Left lobe of liver (tissue), 2 donors: ENCODE results near the gene DPH7. TPM values are rescaled to one million over a fixed set of nuclear protein-coding genes. Genes with fewer than 3 reads are reported as not detected.
"Not testable (repeated sequence)": the region's sequence is repeated elsewhere in the genome, so short reads cannot be mapped to it uniquely, and the experiment has no call there.

Source experiments
- ATAC-seq: fragments of 200-7000 bp; cut with Tn5 transposase; one replicate; pipeline ENCODE4 v1.9.1; 2020; ENCODE audit warnings: mild to moderate bottlenecking, moderate library complexity
- DNase-seq: peaks from one replicate; pipeline ENCODE4 v3.0.0-alpha.2; 2020; ENCODE audit warnings: low spot score
- total RNA-seq: library from RNA; stranded (reverse); gene quantifications from one replicate; pipeline ENCODE4 v1.2.1, GENCODE V29; 2021
- donor health status: DM: no; HTN: no; CAD: no; lungs with moderate emphysema.
- donor health status: DM: no; HTN: yes; CAD: no.

DPH7 gene
- total RNA-seq, 1 donor from 2014 or later: 14.4 TPM

DNA sequence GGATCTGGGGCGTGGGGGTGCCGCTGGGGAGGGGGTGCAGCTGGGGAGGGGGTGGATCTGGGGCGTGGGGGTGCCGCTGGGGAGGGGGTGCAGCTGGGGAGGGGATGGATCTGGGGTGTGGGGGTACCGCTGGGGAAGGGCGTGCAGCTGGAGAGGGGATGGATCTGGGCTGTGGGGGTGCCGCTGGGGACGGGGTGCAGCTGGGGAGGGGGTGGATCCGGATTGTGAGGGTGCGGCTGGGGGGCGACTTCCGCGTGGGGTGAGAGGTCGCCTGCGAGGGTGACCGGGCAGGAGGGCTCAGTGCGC, 27.8 kb downstream of the DPH7 start:
- not testable (repeated sequence) for ATAC-seq, DNase-seq

DNA sequence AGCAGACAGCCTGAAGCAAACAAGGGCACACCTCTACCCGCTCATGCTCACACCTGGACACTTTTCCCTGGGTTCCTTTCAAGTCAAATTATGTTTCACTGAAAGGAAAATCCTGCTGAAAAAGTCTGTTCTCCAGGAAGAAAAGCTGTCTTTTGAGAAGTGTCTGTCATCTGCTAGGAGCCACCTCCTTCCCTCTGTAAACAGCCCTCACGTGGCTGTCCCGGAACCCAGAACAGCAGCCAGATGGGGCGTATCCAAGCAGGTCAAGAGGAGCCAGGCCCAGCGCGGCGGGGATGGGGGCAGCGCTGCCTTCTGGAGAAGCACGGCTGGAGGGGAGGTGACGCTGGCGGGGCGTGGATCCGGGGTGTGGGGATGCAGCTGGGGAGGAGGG, 28.5 kb downstream of the DPH7 start, which contains the start of gene PNPLA7:
TSS of gene PNPLA7 (minus strand) at position 172 of the 391 bp plus-strand sequence. CDS start 205 bp downstream, outside the sequence.
- peak; percentile 74 for ATAC-seq
- peak; percentile 96 for DNase-seq

DNA sequence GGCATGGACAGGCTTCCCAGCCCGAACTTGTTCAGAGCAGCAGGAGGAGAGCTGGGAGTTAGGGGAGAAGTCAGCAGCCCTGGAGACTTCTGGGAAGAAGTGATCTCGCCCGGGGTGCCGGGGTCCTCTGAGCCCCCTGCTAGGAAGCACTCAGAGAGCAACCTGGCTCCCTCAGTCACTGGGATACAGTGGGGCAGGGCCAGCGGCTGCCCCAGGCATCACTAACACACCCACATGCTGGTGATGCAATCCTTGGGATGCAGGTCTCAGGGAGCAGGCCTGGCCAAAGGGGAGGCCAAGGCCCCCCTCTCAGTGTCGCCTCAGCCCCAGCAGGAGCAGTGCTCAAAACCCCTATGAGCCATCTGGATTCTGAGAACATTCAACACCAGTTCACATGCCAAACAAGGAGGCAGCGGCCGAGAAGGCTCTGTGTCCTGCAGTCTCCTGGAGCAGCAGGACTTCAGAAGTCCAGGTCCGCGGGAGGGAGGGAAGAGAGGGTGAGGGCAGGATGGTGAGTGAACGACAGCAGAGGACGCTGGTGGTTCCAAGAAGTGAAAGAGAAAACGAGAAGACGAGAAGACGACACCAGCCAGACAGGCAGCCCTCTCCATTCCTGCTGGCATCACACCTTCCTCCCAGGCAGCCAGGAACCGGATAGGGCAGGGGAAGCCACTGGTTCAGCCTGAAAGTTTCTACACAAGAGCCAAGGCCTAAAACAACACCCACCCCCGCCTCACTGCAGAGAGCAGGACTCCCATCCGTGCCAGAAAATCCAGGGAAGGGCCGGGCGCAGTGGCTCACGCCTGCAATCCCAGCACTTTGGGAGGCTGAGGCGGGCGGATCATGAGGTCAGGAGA, 30.8 kb downstream of the DPH7 start:
- DNase-seq: no peak
- ATAC-seq: no peak

DNA sequence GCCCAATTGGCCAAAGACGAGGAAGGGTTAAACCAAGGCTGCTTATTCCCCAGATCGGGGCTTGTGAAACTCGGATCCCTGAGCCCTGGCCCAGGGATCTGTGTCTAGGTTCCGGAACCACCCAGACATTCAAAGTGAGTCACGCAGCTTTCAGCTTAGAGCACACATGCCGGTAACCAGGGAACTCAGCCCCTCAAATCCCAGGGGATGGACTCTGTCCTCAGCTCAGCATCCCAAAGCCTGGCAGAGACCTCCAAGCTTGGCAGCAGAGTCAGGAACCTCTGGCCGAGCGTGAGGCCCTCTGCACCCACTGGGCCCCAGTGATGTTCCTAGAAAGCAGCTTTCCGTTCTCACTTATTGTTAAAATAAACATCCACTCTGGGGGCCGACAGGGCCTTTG, 33.6 kb downstream of the DPH7 start:
- no peak for DNase-seq
- no peak for ATAC-seq

DNA sequence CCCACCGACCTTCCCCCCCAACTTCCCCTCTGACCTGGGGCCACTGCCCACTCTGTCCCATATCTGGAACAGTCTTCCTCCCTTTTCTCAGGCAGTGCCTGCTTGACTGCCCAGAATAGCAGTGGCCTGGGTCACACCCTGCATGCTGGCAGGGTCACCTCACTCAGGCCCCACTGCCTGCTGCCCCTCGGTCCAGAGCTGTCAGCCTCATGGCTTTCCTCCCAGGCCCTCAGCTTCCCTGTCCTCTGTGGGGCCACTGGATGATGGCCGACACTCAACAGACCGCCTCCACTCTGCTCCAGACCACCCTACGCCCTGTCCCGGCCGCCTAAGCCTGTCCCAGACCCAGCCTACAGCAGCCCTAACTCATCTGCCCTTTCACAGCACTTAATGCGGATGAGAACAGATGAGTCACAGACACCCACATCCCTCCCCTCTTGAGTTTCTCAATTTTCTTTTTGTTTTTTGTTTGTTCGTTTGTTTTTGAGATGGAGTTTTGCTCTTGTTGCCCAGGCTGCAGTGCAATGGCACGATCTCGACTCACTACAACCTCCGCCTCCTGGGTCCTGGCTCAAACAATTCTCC, 34.5 kb downstream of the DPH7 start:
- no peak for DNase-seq
- no peak for ATAC-seq

DNA sequence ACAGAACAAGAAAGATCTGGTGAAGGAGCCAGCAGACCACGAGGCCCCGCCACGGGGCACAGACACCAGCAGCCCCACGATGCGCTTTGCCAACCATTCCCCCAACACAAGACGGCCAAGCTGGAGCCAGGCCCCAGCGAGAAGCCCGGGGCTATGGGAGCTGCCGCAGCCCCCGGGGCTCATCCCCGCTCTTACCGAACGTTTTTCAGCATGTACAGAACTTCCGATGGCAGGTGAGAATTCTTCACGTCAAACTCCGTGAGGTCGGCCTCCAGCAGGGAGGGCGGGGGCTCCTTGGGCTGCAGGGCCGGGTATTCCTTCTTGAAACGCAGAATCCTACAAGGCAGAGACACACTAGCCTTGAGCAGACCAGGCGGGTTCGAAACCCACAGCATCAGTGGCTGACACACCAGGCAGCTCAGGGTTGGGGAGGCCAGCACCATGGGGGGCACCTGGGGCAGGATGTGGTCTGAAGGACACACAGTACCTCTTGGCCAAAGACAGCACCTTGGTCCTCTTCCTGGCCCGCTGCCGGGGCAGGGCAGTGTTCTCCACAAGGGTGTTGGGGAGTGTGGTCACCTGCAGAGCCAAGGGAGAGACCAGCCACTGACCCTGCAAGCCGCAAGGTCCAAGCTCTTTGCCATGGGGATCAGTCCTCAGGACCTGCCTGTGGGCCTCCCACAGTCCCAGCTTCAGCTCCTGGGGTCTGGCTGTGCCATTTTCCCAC, 35.3 kb downstream of the DPH7 start:
- DNase-seq: no peak
- ATAC-seq: no peak

DNA sequence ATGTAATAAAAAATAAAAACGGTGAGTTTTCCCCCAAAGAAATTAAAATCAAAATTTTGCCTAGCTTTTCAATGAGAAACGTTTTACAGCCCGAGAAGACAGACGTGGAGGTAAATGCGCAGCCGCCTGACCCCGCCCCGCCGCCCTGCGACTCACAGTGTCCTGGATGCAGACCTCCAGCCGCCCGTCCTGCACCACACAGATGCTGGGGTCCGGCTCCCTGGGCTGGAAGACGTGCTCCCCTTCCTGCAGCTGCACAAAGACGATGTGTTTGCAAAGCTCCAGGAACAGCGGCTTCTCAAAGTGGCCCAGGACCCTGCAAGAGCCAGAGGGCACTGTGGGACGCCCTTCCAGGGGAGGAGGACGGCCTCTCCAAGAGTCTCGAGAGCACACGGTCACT, 36.2 kb downstream of the DPH7 start:
- DNase-seq: no peak
- ATAC-seq: no peak

DNA sequence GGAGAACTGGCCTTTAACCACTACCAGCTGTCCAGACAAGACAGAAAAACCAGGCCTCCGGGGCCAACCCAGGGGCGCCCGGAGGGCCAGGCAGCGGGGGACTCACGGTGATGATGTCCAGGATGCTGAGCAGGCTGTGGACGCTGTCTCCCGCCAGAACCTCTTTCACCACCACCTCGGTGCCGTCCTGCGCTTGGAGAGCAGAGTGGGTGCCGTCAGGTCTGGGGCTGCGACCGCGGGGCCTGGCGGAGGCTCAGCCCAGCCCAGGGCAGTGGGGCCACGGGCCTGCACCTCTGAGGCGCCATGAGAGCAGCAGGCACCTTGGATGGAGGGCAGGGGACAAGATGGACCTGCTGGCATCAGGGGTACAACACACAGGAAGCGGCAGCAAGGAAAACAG, 38.2 kb downstream of the DPH7 start:
- peak; percentile 11 for ATAC-seq
- DNase-seq: no peak

DNA sequence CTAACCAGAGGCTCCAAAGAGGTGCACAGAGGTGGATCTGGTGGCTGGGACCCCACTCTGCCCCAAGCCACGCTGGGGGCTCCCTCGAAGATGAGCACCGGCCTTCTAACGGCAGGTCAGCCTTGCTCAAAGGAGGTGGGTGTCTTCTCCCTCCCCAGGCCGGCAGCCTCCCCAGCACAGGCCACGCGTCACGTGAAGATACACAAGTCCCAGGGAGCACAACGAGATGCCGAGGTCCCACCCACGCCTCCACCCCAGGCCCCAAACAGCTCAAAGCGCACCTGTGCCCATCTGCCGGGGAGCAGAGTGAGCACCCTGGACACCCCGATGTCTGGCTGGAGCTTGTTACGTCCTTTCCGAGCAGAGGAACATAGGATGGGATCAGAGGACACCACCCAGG, 40.7 kb downstream of the DPH7 start:
- ATAC-seq (no peak), DNase-seq (no peak)

DNA sequence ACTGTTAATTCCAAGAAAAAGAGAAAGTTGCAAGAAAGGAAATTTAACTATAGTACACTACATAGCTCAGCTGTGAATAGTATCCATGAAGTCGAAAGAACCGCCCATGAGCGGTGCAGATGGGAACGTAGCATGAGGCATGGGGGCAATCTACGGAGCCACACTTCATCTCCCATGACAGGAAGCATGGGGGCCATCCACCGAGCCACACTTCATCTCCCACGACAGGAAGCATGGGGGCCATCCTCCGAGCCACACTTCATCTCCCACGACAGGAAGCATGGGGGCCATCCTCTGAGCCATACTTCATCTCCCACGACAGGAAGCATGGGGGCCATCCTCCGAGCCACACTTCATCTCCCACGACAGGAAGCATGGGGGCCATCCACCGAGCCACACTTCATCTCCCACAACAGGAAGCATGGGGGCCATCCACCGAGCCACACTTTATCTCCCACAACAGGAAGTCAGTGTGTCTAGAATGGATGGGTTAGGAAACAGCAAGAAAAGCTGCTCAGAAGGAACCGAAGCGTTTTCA, 42.1 kb downstream of the DPH7 start:
- not testable (repeated sequence) for ATAC-seq, DNase-seq

DNA sequence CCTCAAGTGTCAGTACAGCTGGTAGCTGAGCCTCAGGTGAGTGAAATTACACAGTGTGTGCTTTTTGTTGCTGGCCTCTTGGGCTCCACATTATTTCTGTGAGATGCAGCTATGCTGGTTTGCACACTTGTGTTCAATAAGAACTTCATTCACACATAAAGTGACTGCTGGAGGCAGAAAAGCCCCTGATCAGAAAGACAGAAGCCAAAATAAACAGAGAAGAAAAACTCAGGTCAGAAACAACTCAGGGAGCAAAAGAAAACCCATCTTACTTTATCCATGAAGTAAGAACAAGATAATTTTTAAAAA, 43.7 kb downstream of the DPH7 start:
- ATAC-seq (no peak), DNase-seq (no peak)

DNA sequence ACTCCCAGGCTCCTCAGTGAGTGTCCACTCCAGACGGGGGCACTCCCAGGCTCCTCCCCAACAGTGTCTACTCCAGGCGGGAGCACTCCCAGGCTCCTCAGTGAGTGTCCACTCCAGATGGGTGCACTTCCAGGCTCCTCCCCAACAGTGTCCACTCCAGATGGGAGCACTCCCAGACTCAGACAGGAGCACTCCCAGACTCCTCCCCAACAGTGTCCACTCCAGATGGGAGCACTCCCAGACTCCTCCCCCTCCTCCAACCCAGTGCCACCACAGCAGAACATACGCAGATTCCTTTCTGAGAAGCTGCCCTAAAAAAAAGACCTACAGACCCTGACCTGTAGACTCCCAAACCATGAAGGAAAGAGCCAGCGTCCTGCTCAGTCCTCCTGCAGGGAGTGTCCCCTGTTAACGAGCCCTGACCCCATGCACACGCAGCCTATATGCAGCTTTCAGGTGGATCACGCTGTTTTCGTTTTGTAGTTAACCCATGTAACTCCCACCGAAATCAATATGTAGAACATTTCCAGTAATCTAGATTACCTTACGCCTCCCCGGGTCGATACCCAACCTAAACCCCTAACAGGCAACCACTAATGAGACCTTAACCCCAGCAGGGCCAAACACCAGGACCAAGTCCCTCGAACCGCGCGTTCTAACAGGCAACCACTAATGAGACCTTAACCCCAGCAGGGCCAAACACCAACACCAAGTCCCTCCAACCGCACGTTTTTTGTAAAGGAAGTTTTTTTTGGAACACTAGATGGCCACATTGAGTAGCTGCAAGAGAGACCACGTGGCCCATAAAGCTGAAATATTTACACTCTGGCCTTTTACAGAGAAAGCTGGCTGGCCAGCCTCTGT, 44.2 kb downstream of the DPH7 start:
- no peak for DNase-seq
- ATAC-seq: peak; percentile 98

DNA sequence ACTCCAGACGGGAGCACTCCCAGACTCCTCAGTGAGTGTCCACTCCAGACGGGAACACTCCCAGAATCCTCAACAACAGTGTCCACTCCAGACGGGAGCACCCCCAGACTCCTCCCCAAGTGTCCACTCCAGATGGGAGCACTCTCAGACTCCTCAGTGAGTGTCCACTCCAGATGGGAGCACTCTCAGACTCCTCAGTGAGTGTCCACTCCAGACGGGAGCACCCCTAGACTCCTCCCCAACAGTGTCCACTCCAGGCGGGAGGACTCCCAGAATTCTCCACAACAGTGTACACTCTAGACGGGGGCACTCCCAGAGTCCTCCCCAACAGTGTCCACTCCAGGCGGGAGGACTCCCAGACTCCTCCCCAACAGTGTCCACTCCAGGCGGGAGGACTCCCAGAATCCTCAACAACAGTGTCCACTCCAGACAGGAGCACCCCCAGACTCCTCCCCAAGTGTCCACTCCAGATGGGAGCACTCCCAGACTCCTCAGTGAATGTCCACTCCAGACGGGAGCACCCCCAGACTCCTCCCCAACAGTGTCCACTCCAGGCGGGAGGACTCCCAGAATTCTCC, 45.7 kb downstream of the DPH7 start:
- ATAC-seq, DNase-seq: not testable (repeated sequence)

DNA sequence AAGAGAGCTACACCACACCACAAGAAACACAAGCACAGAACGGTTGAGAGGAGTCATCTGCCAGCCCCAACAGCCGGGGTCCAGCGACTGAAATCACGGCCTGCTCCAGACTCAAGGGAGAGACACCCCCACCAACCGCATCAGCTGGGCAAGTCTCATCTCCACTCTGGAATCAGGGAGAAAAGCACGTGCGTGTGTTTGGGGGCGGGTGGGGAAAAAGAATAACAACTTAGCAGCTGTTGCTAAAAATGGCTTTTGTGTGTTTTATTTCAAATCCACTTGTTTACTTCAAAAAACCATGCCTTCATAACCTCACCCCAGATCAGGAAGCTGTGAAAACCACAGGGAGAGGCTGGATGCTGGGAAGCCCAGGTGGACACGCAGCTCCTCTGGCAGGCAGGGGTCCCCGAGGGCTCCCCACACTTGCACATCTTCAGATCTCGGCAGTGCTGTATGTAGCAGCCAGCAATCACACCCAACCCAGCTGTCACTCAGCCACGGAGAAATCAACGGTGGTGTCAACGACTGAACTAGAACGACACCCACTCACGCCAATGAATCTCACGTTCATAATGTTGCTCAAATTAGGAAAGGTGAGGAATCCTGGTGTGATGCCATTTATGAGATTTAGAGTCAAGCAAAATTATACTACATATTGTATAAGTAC, 47.5 kb downstream of the DPH7 start:
- DNase-seq (no peak), ATAC-seq (no peak)

DNA sequence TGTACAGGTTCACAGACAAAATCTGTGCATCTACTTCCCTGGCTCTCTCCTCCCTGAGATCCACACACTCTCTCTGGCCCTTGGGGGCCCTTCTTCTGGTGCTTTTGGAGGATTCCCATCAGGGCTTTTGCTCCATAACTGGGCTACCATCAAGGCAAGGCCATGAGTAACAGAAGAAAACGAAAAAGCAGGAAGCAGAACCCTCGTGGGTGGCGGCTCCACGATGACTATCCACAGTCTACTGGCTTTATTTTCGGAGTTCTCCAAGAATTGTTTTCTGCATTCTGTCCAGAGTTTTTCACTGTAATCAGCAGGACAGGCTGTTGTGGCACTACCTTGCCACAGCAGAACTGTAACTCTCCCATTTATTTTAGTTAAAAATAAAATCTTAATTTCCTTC, 48.4 kb downstream of the DPH7 start:
- ATAC-seq (no peak), DNase-seq (no peak)

DNA sequence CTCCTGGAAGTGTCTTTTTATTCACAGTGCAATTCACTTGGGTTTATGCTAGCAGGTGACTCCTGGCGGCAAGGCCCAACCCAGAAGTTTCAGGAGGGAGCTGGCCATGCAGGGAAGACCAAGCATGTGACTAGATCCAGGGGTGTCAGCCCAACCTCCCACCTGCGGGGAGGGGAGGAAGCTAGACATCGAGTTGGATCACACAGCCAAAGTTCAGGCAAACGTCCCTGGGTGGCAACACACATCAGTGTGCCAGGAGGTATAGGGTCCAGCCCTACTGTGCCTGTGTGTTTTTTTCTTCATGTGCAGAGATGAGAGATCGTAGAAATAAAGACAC, 53.8 kb downstream of the DPH7 start:
- DNase-seq: no peak
- ATAC-seq: no peak

DNA sequence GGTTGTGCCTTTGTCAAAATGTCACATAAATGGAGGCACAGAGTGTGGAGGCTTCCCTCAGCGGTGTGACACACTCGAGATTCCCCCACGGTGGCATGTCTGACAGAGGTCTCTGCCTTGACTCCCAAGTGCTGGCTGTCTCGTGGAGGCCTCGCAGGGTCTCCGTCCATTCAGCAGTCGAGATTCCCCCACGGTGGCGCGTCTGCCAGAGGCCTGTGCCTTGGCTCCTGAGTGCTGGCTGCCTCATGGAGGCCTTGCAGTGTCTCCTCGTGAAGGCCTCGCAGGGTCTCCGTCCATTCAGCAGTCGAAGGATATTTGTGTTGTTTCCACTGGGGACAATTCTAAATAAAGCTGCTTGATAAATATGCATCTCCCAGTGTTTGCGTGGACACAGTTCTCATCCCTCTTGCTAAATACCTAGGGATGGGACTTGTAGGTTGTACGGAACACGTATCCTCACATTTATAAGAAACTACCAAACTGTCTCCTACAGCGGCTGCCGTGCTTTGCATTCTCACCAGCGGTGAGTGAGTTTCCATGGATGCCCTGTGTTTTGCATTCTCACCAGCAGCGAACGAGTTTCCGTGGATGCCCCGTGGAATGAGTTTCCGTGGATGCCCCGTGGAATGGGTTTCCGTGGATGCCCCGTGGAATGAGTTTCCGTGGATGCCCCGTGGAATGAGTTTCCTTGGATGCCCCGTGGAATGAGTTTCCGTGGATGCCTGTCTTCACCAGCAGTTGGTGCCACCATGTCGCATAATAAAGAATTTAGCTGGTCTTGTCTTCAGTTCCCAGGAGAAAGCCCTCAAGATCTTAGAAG, 54.4 kb downstream of the DPH7 start:
- DNase-seq (no peak), ATAC-seq (no peak)

DNA sequence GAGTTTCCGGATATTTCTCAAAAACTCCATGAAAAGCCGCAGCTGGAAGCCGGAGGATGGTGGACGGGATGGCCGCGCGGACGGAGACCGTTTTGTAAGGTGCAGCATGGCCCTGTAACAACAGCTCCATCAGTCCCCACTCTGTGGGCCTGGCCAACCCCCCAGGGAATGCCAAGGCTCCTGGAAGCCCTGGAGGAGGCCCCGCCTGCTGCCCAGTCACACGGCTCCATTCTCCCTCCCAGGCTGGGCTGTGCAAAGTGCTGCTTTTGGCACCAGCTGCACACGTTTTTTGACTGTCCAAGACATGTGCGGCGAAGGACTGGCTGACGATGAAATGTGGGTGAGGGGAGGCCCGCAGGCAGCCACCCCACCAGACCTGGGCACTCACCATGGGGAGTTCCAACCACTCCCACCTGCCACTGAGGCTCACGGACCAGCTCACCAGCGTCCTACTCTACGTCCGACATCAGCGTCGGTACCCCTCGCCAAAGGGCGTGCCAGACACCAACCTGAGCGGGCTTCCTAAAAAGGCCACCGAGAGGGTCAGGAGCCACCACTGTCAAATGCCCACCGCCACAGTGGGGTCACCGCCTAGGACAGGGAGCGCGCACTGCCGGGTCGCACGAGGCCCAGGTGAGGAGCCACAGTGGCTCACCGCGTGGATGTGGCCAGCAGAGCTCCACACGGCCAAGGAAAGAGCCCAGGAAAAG, 55.8 kb downstream of the DPH7 start:
- no peak for ATAC-seq
- DNase-seq: no peak
